HepG2 (cell line): ENCODE data around the gene CPZ. TPM values are rescaled to one million over a fixed set of nuclear protein-coding genes. Genes with fewer than 3 reads are reported as not detected.

Source experiments
- ATAC-seq: fragments of 200-7000 bp; cut with Tn5 transposase; 3 replicates; pipeline ENCODE4 v1.9.1; 2020; ENCODE audit warnings: mild to moderate bottlenecking, moderate library complexity
- BruUV-seq: library from RNA; stranded (reverse); fragments of 400-500 nt; replicated peaks from 2 replicates; lab custom pipeline; 2021; lab: Mats Ljungman, UMichigan
- CTCF ChIA-PET: fragments of 300-600 bp; formaldehyde crosslinking; extraction: SDS; loops from one replicate; lab custom pipeline; 2021; ENCODE audit warnings: low total read pairs, inconsistent platforms, low intra/inter-chr PET ratio; lab: Yijun Ruan, JAX
- POLR2A ChIA-PET: fragments of 350-600 bp; sonication (Branson Sonifier 250); formaldehyde crosslinking; loops from one replicate; lab custom pipeline; 2020; ENCODE audit warnings: antibody characterized with exemption, inconsistent platforms; lab: Yijun Ruan, JAX
- DNase-seq: peaks from one replicate; pipeline ENCODE4 v3.0.0-alpha.2; 2015; ENCODE audit warnings: low spot score
- FAIRE-seq: peaks from 3 replicates; lab custom pipeline; 2011; peaks lifted over from hg19 to GRCh38; lab: Jason Lieb, UNC
- H2AFZ ChIP-seq: one replicate; pipeline ENCODE4 v1.6.1; 2011; ENCODE audit warnings: low read length, inconsistent platforms
- H3K27ac ChIP-seq: fragments of 300-600 bp; 3 replicates; pipeline ENCODE4 v1.8.0; 2011; ENCODE audit warnings: mixed run types, mild to moderate bottlenecking, mixed read lengths, low read length, inconsistent platforms; ENCODE audit not compliant: insufficient read depth; ENCODE audit errors: extremely low read length
- H3K27me3 ChIP-seq, 2 experiments: fragments of 200-600 bp in 1 of 2; 2 replicates in 1 of 2; 3 replicates in 1 of 2; pipeline versions ENCODE4 v1.6.0 to v1.8.0; 2011; ENCODE audit warnings: low read length in 2 of 2, mild to moderate bottlenecking in 2 of 2, moderate library complexity in 2 of 2, inconsistent platforms in 1 of 2; ENCODE audit not compliant: insufficient read depth in 2 of 2, control insufficient read depth in 1 of 2
- H3K36me3 ChIP-seq, 2 experiments: fragments of 200-600 bp in 1 of 2; replicated peaks in 1 of 2; 2 replicates in 1 of 2; 3 replicates in 1 of 2; pipeline versions ENCODE4 v1.5.1 to v1.8.0; 2011; ENCODE audit warnings: low read length in 2 of 2, inconsistent platforms in 1 of 2; ENCODE audit not compliant: insufficient read depth in 2 of 2, control insufficient read depth in 1 of 2
- H3K4me1 ChIP-seq: 2 replicates; pipeline ENCODE4 v1.5.1; 2012; ENCODE audit warnings: low read length, inconsistent platforms; ENCODE audit not compliant: insufficient read depth
- H3K4me2 ChIP-seq: 2 replicates; pipeline ENCODE4 v1.6.0; 2011; ENCODE audit warnings: low read depth, low read length, inconsistent platforms
- H3K4me3 ChIP-seq, 3 experiments: fragments of 200-600 bp in 1 of 3; sonication (generic), shearing (Covaris generic) in 1 of 3; replicated peaks in 1 of 3; 2 replicates each; pipeline ENCODE4 v1.5.1; 2011 to 2016; ENCODE audit warnings: low read length in 3 of 3, inconsistent platforms in 2 of 3, low read depth in 2 of 3, mild to moderate bottlenecking in 2 of 3, control low read depth in 1 of 3, mixed read lengths in 1 of 3; ENCODE audit not compliant: insufficient read depth in 1 of 3
- H3K79me2 ChIP-seq: one replicate; pipeline ENCODE4 v1.6.1; 2011; ENCODE audit warnings: low read length, inconsistent platforms; ENCODE audit not compliant: insufficient read depth
- H3K9ac ChIP-seq: 2 replicates; pipeline ENCODE4 v1.6.0; 2011; ENCODE audit warnings: mild to moderate bottlenecking, low read depth, low read length, inconsistent platforms; ENCODE audit not compliant: insufficient read depth
- H3K9me3 ChIP-seq: 2 replicates; pipeline ENCODE4 v1.5.1; 2012; ENCODE audit warnings: mild to moderate bottlenecking, low read length
- H4K20me1 ChIP-seq: 2 replicates; pipeline ENCODE4 v1.6.0; 2011; ENCODE audit warnings: inconsistent platforms, mild to moderate bottlenecking, low read length, moderate library complexity; ENCODE audit not compliant: insufficient read depth
- ATF7 ChIP-seq, 2 experiments: fragments of 450-650 bp in 1 of 2; sonication (generic) in 1 of 2; formaldehyde crosslinking in 1 of 2; IDR thresholded peaks; 2 replicates each; pipeline versions ENCODE4 v1.4.0 to v1.6.1; 2016 to 2020; ENCODE audit warnings: antibody characterized with exemption in 1 of 2, mild to moderate bottlenecking in 1 of 2, missing genetic modification reagents in 1 of 2
- CREM ChIP-seq, 2 experiments: sonication (generic) in 1 of 2; formaldehyde crosslinking in 1 of 2; IDR thresholded peaks; 2 replicates each; pipeline versions ENCODE4 v1.4.0 to v1.6.1; 2016 to 2020; ENCODE audit warnings: antibody characterized with exemption in 1 of 2, mild to moderate bottlenecking in 1 of 2, missing genetic modification reagents in 1 of 2
- E2F5 ChIP-seq: sonication (generic); formaldehyde crosslinking; conservative IDR thresholded peaks from 2 replicates; pipeline ENCODE4 v1.4.0; 2020; ENCODE audit warnings: missing genetic modification reagents
- FOXM1 ChIP-seq: sonication (generic); formaldehyde crosslinking; IDR thresholded peaks from 2 replicates; pipeline ENCODE4 v1.5.0; 2020; ENCODE audit warnings: missing genetic modification reagents
- HOXA7 ChIP-seq: sonication (generic); formaldehyde crosslinking; IDR thresholded peaks from 2 replicates; pipeline ENCODE4 v1.8.1; 2022; ENCODE audit warnings: mild to moderate bottlenecking, missing genetic modification reagents, moderate library complexity
- MAZ ChIP-seq, 2 experiments: sonication (generic) in 1 of 2; formaldehyde crosslinking in 1 of 2; IDR thresholded peaks; 2 replicates each; pipeline versions ENCODE4 v1.5.0 to v1.6.1; 2012 to 2020; ENCODE audit warnings: low read depth in 2 of 2, mild to moderate bottlenecking in 2 of 2, borderline replicate concordance in 1 of 2, improper control_type of control experiment in 1 of 2, low read length in 1 of 2, missing genetic modification reagents in 1 of 2, moderate library complexity in 1 of 2
- MBNL3 ChIP-seq: fragments of 250-450 bp; sonication (Bioruptor Pico); conservative IDR thresholded peaks from 2 replicates; pipeline ENCODE4 v1.8.0; 2022; ENCODE audit warnings: mild to moderate bottlenecking, inconsistent platforms
- MLLT10 ChIP-seq: sonication (generic); formaldehyde crosslinking; IDR thresholded peaks from 2 replicates; pipeline ENCODE4 v1.4.0; 2020; ENCODE audit warnings: missing genetic modification reagents
- PAF1 ChIP-seq: IDR thresholded peaks from 2 replicates; pipeline ENCODE4 v1.6.1; 2016; ENCODE audit warnings: missing genetic modification reagents, missing compliant biosample characterization
- SRF ChIP-seq: IDR thresholded peaks from 2 replicates; pipeline ENCODE4 v1.6.1; 2011; ENCODE audit warnings: mild to moderate bottlenecking, low read depth, low read length, moderate library complexity
- YEATS2 ChIP-seq: sonication (generic); formaldehyde crosslinking; IDR thresholded peaks from 2 replicates; pipeline ENCODE4 v1.4.0; 2020; ENCODE audit warnings: missing genetic modification reagents, borderline replicate concordance
- ZNF207 ChIP-seq: fragments of 450-650 bp; IDR thresholded peaks from 2 replicates; pipeline ENCODE4 v1.6.1; 2016; ENCODE audit warnings: antibody characterized with exemption, borderline replicate concordance
- WGBS: methylation state at CpG from one replicate; pipeline ENCODE4 v1.1.6; 2017; ENCODE audit warnings: low lambda C conversion rate; 5-methylcytosine and 5-hydroxymethylcytosine counted together
- in situ Hi-C: cut with HindIII; loops from 2 replicates; pipeline ENCODE4 v1.10.0; 2017; ENCODE audit warnings: low pct_unique_long_range_greater_than_20kb; ENCODE audit not compliant: extremely low pct_ligation_motif_present
- intact Hi-C: fragments of 100-400 bp; cut with micrococcal nuclease; formaldehyde crosslinking; loops from one replicate; pipeline ENCODE4 v1.10.0; 2022; ENCODE audit not compliant: unreplicated experiment
- polyA plus RNA-seq, 8 experiments: library from polyadenylated mRNA; depleted of rRNA in 3 of 8; stranded (reverse) in 7 of 8; unstranded in 1 of 8; fragments of >200 nt; fragmentation: Illumina TruSeq in 4 of 8; extraction: Trizol in 4 of 8; gene quantifications; 2 replicates each; pipeline versions ENCODE4 v1.2.1 to v1.2.3, GENCODE V29; 2011 to 2016; ENCODE audit warnings: low read depth in 4 of 8, missing spikeins in 1 of 8, mixed read lengths in 1 of 8; ENCODE audit not compliant: insufficient read depth in 1 of 8
- total RNA-seq, 5 experiments: library from RNA; depleted of rRNA; stranded (reverse); fragments of >200 nt; fragmentation: Illumina TruSeq; extraction: Trizol; gene quantifications; 2 replicates each; pipeline ENCODE4 v1.2.3, GENCODE V29; 2016; ENCODE audit warnings: low read depth in 1 of 5

The CPZ gene
- total and polyA plus RNA-seq, 2 of the 13 experiments (the other 11 are each of a cell fraction or from before 2014, with no cell fraction given): 0.58 to 0.61 TPM

- H3K36me3 ChIP-seq: no peaks in the 10 kb centered on the region
- no peak overlapping the region for H3K27ac ChIP-seq
- WGBS: 6% methylated on average over 2 of the region's 22 CpGs
- no TSS peak for BruUV-seq
- H3K9ac ChIP-seq: no peak overlapping the region
- H4K20me1 ChIP-seq: no peaks in the 10 kb centered on the region
- no peak for TF ChIP-seq E2F5 (CRISPR knock-in tag)
- TF ChIP-seq MAZ (IDR thresholded peaks at IDR 0.05; ENCODE audit: borderline replicate concordance, low read depth, low read length): no peak
- no peak for TF ChIP-seq MAZ (CRISPR knock-in tag; IDR thresholded peaks at IDR 0.05; ENCODE audit: low read depth)
- no peak for TF ChIP-seq MBNL3 (CRISPR knock-in tag)
- no peak for TF ChIP-seq CREM (IDR thresholded peaks at IDR 0.05)
- no peak for TF ChIP-seq CREM (CRISPR knock-in tag; IDR thresholded peaks at IDR 0.05)
- no peak for TF ChIP-seq HOXA7 (CRISPR knock-in tag)
- TF ChIP-seq PAF1 (CRISPR knock-in tag): no peak
- TF ChIP-seq SRF: no peak
- TF ChIP-seq ATF7 (IDR thresholded peaks at IDR 0.05): no peak
- TF ChIP-seq ATF7 (CRISPR knock-in tag; IDR thresholded peaks at IDR 0.05): no peak
- TF ChIP-seq FOXM1: no peak
- TF ChIP-seq MLLT10 (CRISPR knock-in tag): no peak
- no peak for TF ChIP-seq ZNF207
- TF ChIP-seq YEATS2 (CRISPR knock-in tag): no peak
- ChIA-PET POLR2A (no interaction called here), CTCF (no interaction called here)
- ATAC-seq (no peak), FAIRE-seq (no peak), DNase-seq (no peak)
- in situ Hi-C loops (no loop called here), intact Hi-C loops (no loop called here)
- no peaks in the 10 kb centered on the region for H3K4me1 ChIP-seq
- no peak overlapping the region for H3K4me2 ChIP-seq
- H3K27me3 ChIP-seq: peaks cover 20 to 88% of the 10 kb centered on the region in 2 experiments
- H2AFZ ChIP-seq: no peak overlapping the region
- no peaks in the 10 kb centered on the region for H3K9me3 ChIP-seq
- H3K4me3 ChIP-seq: no peak overlapping the region
- H3K79me2 ChIP-seq: no peaks in the 10 kb centered on the region
Observed at GRCh38 chr4:8643986-8644385, 51.4 kb downstream of the CPZ start.
